Cardiac fibroblast (primary cell): Measurements from ENCODE around the gene RBBP5.

ENCODE experiments used
- DNase-seq, 2 donors: peaks; one replicate each; pipeline versions ENCODE4 v3.0.0 to v3.0.0-alpha.2; 2010; ENCODE audit warnings: low read depth in 2 of 2
- H3K4me3 ChIP-seq, 2 donors: replicated peaks in 1 of 2; 1 replicate in 1 of 2; 2 replicates in 1 of 2; pipeline ENCODE4 v1.5.1; 2011; ENCODE audit warnings: low read depth in 2 of 2, low read length in 2 of 2, mild to moderate bottlenecking in 2 of 2, moderate library complexity in 1 of 2
- CTCF ChIP-seq: IDR thresholded peaks from one replicate; pipeline ENCODE4 v1.5.1; 2011; ENCODE audit warnings: low read depth, mild to moderate bottlenecking, low read length, inconsistent platforms

The RBBP5 gene

GRCh38 chr1:205066141-205066818, 55.5 kb downstream of the RBBP5 start:
- no peak for TF ChIP-seq CTCF
- no peak for DNase-seq
- no peak overlapping the region for H3K4me3 ChIP-seq

GRCh38 chr1:205065666-205066065, 56.1 kb downstream of the RBBP5 start:
- H3K4me3 ChIP-seq: no peak overlapping the region
- TF ChIP-seq CTCF: no peak
- no peak for DNase-seq

GRCh38 chr1:205064741-205065316, 56.9 kb downstream of the RBBP5 start:
- DNase-seq: no peak
- no peak for TF ChIP-seq CTCF
- H3K4me3 ChIP-seq: no peak overlapping the region

DNA sequence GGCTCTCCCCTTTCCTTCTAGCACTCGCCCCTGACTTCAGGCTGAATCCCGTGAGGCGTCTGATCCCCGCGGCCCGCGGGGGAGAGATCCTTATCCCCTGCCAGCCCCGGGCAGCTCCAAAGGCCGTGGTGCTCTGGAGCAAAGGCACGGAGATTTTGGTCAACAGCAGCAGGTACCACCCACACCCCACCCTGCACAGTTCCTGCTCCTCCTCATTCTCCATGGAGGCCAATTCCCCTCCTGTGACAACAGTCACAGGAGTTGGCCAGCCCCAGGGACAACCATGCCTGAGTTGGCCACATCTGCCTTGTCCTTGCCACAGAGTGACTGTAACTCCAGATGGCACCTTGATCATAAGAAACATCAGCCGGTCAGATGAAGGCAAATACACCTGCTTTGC, 57.5 kb downstream of the RBBP5 start:
- no peak overlapping the region for H3K4me3 ChIP-seq
- TF ChIP-seq CTCF: no peak
- no peak for DNase-seq

DNA sequence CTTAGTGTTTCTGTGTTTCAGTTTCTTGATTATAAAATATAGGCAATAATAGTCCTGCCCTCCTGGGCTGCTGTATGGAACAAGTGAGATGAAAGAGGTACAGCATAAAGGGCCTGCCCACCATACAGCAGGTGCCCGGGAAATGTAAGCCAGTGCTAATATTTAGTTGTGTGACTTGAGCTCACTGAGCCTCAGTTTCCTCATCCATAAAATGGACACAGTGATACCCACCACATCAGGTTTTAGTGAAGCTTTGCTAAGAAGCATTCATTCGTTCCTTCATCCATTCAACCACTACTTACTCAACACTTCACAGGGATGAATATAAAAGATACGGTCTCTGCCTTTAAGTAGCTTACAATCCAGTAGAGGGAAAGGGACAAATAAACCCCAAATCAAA, 58.9 kb downstream of the RBBP5 start:
- DNase-seq: no peak
- no peak overlapping the region for H3K4me3 ChIP-seq
- no peak for TF ChIP-seq CTCF

GRCh38 chr1:205062319-205062718, 59.5 kb downstream of the RBBP5 start:
- no peak for DNase-seq
- no peak overlapping the region for H3K4me3 ChIP-seq
- no peak for TF ChIP-seq CTCF
